ENCODE measurements around the gene STOX1.

Gene STOX1

DNA sequence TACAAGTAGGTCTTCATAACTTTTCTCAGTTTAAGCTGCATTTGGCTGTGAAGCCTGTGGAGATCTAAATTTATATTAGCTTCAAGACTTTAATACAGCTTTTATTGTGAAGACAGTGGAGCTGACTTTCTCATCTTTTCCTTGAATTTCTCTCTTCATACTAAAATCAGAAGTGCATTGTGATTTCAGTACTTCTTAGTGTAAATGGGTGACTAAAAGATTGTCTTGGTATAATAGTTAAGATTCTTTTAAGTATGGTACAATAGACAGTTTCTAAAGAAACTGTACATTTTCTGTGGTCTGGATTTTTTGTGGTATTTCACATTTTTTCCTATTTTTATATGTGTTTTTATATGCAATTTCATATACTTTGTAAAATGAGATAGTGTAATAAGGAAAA lies 107.7 kb downstream of the STOX1 start:
- TF ChIP-seq FOXP2 (optimal IDR thresholded peaks at IDR 0.05; ENCODE audit: borderline replicate concordance, extremely low read depth, extremely low read length, insufficient read depth) (no peak), POLR2AphosphoS5 (IDR thresholded peaks at IDR 0.05; ENCODE audit: low read depth, low read length) (no peak), TAF1 (IDR thresholded peaks at IDR 0.05; ENCODE audit: borderline replicate concordance, insufficient read depth, low read length) (no peak), SIN3A (IDR thresholded peaks at IDR 0.05; ENCODE audit: borderline replicate concordance, insufficient read depth, low read length) (no peak)
- TF ChIP-seq, protein P1, sequence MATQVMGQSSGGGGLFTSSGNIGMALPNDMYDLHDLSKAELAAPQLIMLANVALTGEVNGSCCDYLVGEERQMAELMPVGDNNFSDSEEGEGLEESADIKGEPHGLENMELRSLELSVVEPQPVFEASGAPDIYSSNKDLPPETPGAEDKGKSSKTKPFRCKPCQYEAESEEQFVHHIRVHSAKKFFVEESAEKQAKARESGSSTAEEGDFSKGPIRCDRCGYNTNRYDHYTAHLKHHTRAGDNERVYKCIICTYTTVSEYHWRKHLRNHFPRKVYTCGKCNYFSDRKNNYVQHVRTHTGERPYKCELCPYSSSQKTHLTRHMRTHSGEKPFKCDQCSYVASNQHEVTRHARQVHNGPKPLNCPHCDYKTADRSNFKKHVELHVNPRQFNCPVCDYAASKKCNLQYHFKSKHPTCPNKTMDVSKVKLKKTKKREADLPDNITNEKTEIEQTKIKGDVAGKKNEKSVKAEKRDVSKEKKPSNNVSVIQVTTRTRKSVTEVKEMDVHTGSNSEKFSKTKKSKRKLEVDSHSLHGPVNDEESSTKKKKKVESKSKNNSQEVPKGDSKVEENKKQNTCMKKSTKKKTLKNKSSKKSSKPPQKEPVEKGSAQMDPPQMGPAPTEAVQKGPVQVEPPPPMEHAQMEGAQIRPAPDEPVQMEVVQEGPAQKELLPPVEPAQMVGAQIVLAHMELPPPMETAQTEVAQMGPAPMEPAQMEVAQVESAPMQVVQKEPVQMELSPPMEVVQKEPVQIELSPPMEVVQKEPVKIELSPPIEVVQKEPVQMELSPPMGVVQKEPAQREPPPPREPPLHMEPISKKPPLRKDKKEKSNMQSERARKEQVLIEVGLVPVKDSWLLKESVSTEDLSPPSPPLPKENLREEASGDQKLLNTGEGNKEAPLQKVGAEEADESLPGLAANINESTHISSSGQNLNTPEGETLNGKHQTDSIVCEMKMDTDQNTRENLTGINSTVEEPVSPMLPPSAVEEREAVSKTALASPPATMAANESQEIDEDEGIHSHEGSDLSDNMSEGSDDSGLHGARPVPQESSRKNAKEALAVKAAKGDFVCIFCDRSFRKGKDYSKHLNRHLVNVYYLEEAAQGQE (IDR thresholded peaks at IDR 0.05; ENCODE audit: insufficient read depth in 1 of 2, low read depth in 2 of 2, low read length in 2 of 2) = no peak

- TF ChIP-seq POLR2AphosphoS5 (IDR thresholded peaks at IDR 0.05; ENCODE audit: low read depth, low read length) (no peak), FOXP2 (optimal IDR thresholded peaks at IDR 0.05; ENCODE audit: borderline replicate concordance, extremely low read depth, extremely low read length, insufficient read depth) (no peak), SIN3A (IDR thresholded peaks at IDR 0.05; ENCODE audit: borderline replicate concordance, insufficient read depth, low read length) (no peak), TAF1 (IDR thresholded peaks at IDR 0.05; ENCODE audit: borderline replicate concordance, insufficient read depth, low read length) (no peak)
- TF ChIP-seq, protein P1 (IDR thresholded peaks at IDR 0.05; ENCODE audit: insufficient read depth in 1 of 2, low read depth in 2 of 2, low read length in 2 of 2) = no peak
Observed at GRCh38 chr10:68938117-68938516, 110.8 kb downstream of the STOX1 start.

- TF ChIP-seq TAF1 (IDR thresholded peaks at IDR 0.05; ENCODE audit: borderline replicate concordance, insufficient read depth, low read length) (no peak), FOXP2 (optimal IDR thresholded peaks at IDR 0.05; ENCODE audit: borderline replicate concordance, extremely low read depth, extremely low read length, insufficient read depth) (no peak), SIN3A (IDR thresholded peaks at IDR 0.05; ENCODE audit: borderline replicate concordance, insufficient read depth, low read length) (no peak), POLR2AphosphoS5 (IDR thresholded peaks at IDR 0.05; ENCODE audit: low read depth, low read length) (no peak)
- TF ChIP-seq, protein P1 (IDR thresholded peaks at IDR 0.05; ENCODE audit: insufficient read depth in 1 of 2, low read depth in 2 of 2, low read length in 2 of 2) = no peak
Observed at GRCh38 chr10:68938884-68939283, 111.6 kb downstream of the STOX1 start.
